ENCODE results near the gene CSK.

Gene CSK

GRCh38 chr15:74788042-74788682, 6.3 kb downstream of the CSK start:
- Histone ChIP-seq H3K9ac (peak overlapping the region; percentile 70 to 99 (median 85)), H4K20me1 (peaks cover 56 to 99% (median 95%) of the 10 kb centered on the region in 11 experiments), H3K36me3 (peaks cover 0 to 50% (median 27%) of the 10 kb centered on the region in 11 experiments; a peak in 13 of 22 replicates), H3K9me3 (replicated peaks in 1 of 11) (no peaks in the 10 kb centered on the region), H3K4me3 (peak overlapping the region; percentile 47 to 70 (median 60)), H3K4me1 (peaks cover 84 to 99% (median 97%) of the 10 kb centered on the region in 10 experiments), H3K27ac (peak overlapping the region; percentile 70 to 100 (median 93)), H3K27me3 (no peaks in the 10 kb centered on the region), H3K4me2 (peak overlapping the region; percentile 97 to 100 (median 100))
- no peak for TF ChIP-seq Cebpa-rat (IDR thresholded peaks at IDR 0.05)

- Histone ChIP-seq H3K27me3 (no peaks in the 10 kb centered on the region), H3K9me3 (replicated peaks in 1 of 11) (no peaks in the 10 kb centered on the region), H3K9ac (peak overlapping the region; percentile 70 to 99 (median 85)), H3K4me2 (peak overlapping the region; percentile 97 to 100 (median 100)), H4K20me1 (peaks cover 60 to 99% (median 95%) of the 10 kb centered on the region in 11 experiments), H3K4me3 (peak overlapping the region; percentile 47 to 70 (median 60)), H3K27ac (peak overlapping the region; percentile 70 to 100 (median 93)), H3K4me1 (peaks cover 89 to 100% (median 98%) of the 10 kb centered on the region in 10 experiments), H3K36me3 (peaks cover 0 to 54% (median 28%) of the 10 kb centered on the region in 11 experiments; a peak in 13 of 22 replicates)
- TF ChIP-seq Cebpa-rat (IDR thresholded peaks at IDR 0.05): no peak
Measured at GRCh38 chr15:74788683-74789151, 6.8 kb downstream of the CSK start.

DNA sequence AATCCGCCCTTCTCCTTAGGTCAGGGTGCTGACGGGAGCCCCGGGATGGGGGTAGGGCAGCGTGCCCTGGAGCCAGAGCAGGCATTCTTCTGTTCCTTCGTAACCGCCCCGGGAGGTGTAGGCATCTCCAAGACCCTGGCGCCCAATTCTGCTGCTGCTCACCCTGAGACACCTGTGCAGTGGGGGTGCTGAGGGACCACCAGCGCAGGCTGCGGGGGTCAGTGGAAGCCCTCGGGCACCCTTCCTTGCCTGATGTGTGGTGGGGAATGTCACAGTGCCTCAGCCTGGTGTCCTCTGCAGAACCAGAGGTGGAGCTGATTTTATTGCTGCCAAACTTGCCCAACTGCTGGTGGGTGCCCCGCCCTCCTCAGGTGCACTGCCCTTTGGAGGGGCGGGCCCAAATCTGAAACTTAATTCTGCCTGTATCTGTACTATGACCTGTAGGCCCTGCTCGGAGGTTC, 7.3 kb downstream of the CSK start:
- Histone ChIP-seq H3K36me3 (peaks cover 0 to 49% (median 28%) of the 10 kb centered on the region in 11 experiments; a peak in 13 of 22 replicates), H3K9ac (peak overlapping the region; percentile 70 to 99 (median 85)), H3K4me1 (peaks cover 91 to 96% (median 94%) of the 10 kb centered on the region in 10 experiments), H3K27ac (peak overlapping the region; percentile 70 to 100 (median 93)), H4K20me1 (peaks cover 58 to 96% (median 92%) of the 10 kb centered on the region in 11 experiments), H3K9me3 (replicated peaks in 1 of 11) (no peaks in the 10 kb centered on the region), H3K27me3 (no peaks in the 10 kb centered on the region), H3K4me3 (peak overlapping the region; percentile 47 to 70 (median 60)), H3K4me2 (peak overlapping the region; percentile 97 to 100 (median 100))
- no peak for TF ChIP-seq Cebpa-rat (IDR thresholded peaks at IDR 0.05)

- peaks cover 3 to 49% (median 28%) of the 10 kb centered on the region in 11 experiments; a peak in 18 of 22 replicates for H3K36me3 ChIP-seq
- peak overlapping the region; percentile 70 to 100 (median 93) for H3K27ac ChIP-seq
- TF ChIP-seq Cebpa-rat (IDR thresholded peaks at IDR 0.05): no peak
- H4K20me1 ChIP-seq: peaks cover 59 to 96% (median 92%) of the 10 kb centered on the region in 11 experiments
- peak overlapping the region; percentile 70 to 99 (median 85) for H3K9ac ChIP-seq
- H3K4me1 ChIP-seq: peaks cover 91 to 96% (median 94%) of the 10 kb centered on the region in 10 experiments
- H3K4me2 ChIP-seq: peak overlapping the region; percentile 97 to 100 (median 100)
- H3K4me3 ChIP-seq: peak overlapping the region; percentile 47 to 70 (median 60)
- no peaks in the 10 kb centered on the region for H3K27me3 ChIP-seq
- no peaks in the 10 kb centered on the region for H3K9me3 ChIP-seq (replicated peaks in 1 of 11)
Measured at GRCh38 chr15:74789741-74790079, 7.8 kb downstream of the CSK start.

- H3K9ac ChIP-seq: peak overlapping the region; percentile 70 to 99 (median 85)
Measured at GRCh38 chr15:74790080-74790916, 8.4 kb downstream of the CSK start.

GRCh38 chr15:74791007-74791406, 9.1 kb downstream of the CSK start:
- Histone ChIP-seq H3K36me3 (peaks cover 8 to 52% (median 33%) of the 10 kb centered on the region in 11 experiments; a peak in 20 of 22 replicates), H3K4me1 (peaks cover 89 to 96% (median 93%) of the 10 kb centered on the region in 10 experiments), H3K9ac (peak overlapping the region; percentile 70 to 99 (median 85); a peak in 21 of 22 replicates), H3K9me3 (replicated peaks in 1 of 11) (no peaks in the 10 kb centered on the region), H3K4me2 (peak overlapping the region; percentile 97 to 100 (median 100)), H3K4me3 (peak overlapping the region; percentile 47 to 70 (median 60); a peak in 14 of 20 replicates), H3K27ac (peak overlapping the region; percentile 70 to 100 (median 93); a peak in 19 of 22 replicates), H4K20me1 (peaks cover 65 to 96% (median 92%) of the 10 kb centered on the region in 11 experiments), H3K27me3 (no peaks in the 10 kb centered on the region)
- no peak for TF ChIP-seq Cebpa-rat (IDR thresholded peaks at IDR 0.05)

More at GRCh38 chr15:74790080-74790916, 8.4 kb downstream of the CSK start:
- H3K4me2 ChIP-seq: peak overlapping the region; percentile 97 to 100 (median 100)
- H3K27ac ChIP-seq: peak overlapping the region; percentile 70 to 100 (median 93)
- no peak for TF ChIP-seq Cebpa-rat (IDR thresholded peaks at IDR 0.05)
- H3K4me1 ChIP-seq: peaks cover 91 to 96% (median 94%) of the 10 kb centered on the region in 10 experiments
- H3K4me3 ChIP-seq: peak overlapping the region; percentile 47 to 70 (median 60)
- H3K27me3 ChIP-seq: no peaks in the 10 kb centered on the region
- peaks cover 59 to 96% (median 92%) of the 10 kb centered on the region in 11 experiments for H4K20me1 ChIP-seq
- H3K36me3 ChIP-seq: peaks cover 9 to 50% (median 30%) of the 10 kb centered on the region in 11 experiments; a peak in 19 of 22 replicates
- H3K9me3 ChIP-seq (replicated peaks in 1 of 11): no peaks in the 10 kb centered on the region

- peak overlapping the region; percentile 97 to 100 (median 100) for H3K4me2 ChIP-seq
- H4K20me1 ChIP-seq: peaks cover 68 to 96% (median 92%) of the 10 kb centered on the region in 11 experiments
- H3K4me1 ChIP-seq: peaks cover 83 to 96% (median 91%) of the 10 kb centered on the region in 10 experiments
- TF ChIP-seq Cebpa-rat (IDR thresholded peaks at IDR 0.05): no peak
- H3K36me3 ChIP-seq: peaks cover 13 to 58% (median 39%) of the 10 kb centered on the region in 11 experiments; a peak in 20 of 22 replicates
- H3K9me3 ChIP-seq (replicated peaks in 1 of 11): no peaks in the 10 kb centered on the region
- H3K27ac ChIP-seq: peak overlapping the region in 9 of 11 experiments; percentile 17 to 100 (median 93); a peak in 14 of 22 replicates
- H3K4me3 ChIP-seq: peak overlapping the region in 3 of 10 experiments; percentile 9 to 52 (median 28); a peak in 4 of 20 replicates
- H3K27me3 ChIP-seq: no peaks in the 10 kb centered on the region
- peak overlapping the region; percentile 35 to 99 (median 83); a peak in 17 of 22 replicates for H3K9ac ChIP-seq
Measured at GRCh38 chr15:74791667-74792066, 9.8 kb downstream of the CSK start.
